Endothelial cell of umbilical vein (primary cell): Measurements from ENCODE around the gene MAP4K3. TPM values are rescaled to one million over a fixed set of nuclear protein-coding genes. Genes with fewer than 3 reads are reported as not detected.

Experiments used
- BruUV-seq: library from RNA; stranded (reverse); fragments of 400-500 nt; replicated peaks from 2 replicates; lab custom pipeline; 2021; lab: Mats Ljungman, UMichigan
- CTCF ChIA-PET: fragments of 300-600, 350-600 bp; sonication (Branson Sonifier 250); formaldehyde crosslinking; loops from one replicate; lab custom pipeline; 2021; ENCODE audit warnings: antibody characterized with exemption, inconsistent platforms; lab: Charles Lee
- POLR2A ChIA-PET: fragments of 300-600, 350-600 bp; sonication (Branson Sonifier 250); formaldehyde crosslinking; loops from one replicate; lab custom pipeline; 2021; ENCODE audit warnings: antibody characterized with exemption, inconsistent platforms; lab: Charles Lee
- DNase-seq: peaks from one replicate; pipeline ENCODE4 v3.0.0-alpha.2; 2011; ENCODE audit warnings: low read depth, low spot score
- FAIRE-seq: peaks from 2 replicates; lab custom pipeline; 2011; peaks lifted over from hg19 to GRCh38; lab: Jason Lieb, UNC
- H2AFZ ChIP-seq: 2 replicates; pipeline ENCODE4 v1.6.0; 2012; ENCODE audit warnings: low read depth, low read length, control low read depth, inconsistent platforms
- H3K27ac ChIP-seq: 2 replicates; pipeline ENCODE4 v1.5.1; 2011; ENCODE audit warnings: low read depth, mild to moderate bottlenecking, control low read depth, low read length, moderate library complexity; ENCODE audit not compliant: insufficient read depth
- H3K27me3 ChIP-seq, 2 experiments: 2 replicates each; pipeline versions ENCODE4 v1.6.0 to v1.6.1; 2011; ENCODE audit warnings: low read length in 2 of 2, mixed read lengths in 1 of 2; ENCODE audit not compliant: control insufficient read depth in 2 of 2, insufficient read depth in 2 of 2
- H3K36me3 ChIP-seq, 2 experiments: 2 replicates in 1 of 2; 3 replicates in 1 of 2; pipeline ENCODE4 v1.5.1; 2011; ENCODE audit warnings: low read length in 2 of 2, mild to moderate bottlenecking in 1 of 2, moderate library complexity in 1 of 2; ENCODE audit not compliant: control insufficient read depth in 2 of 2, insufficient read depth in 2 of 2; ENCODE audit errors: extremely low read depth in 1 of 2
- H3K4me1 ChIP-seq: 3 replicates; pipeline ENCODE4 v1.5.1; 2011; ENCODE audit warnings: mild to moderate bottlenecking, low read length; ENCODE audit not compliant: control insufficient read depth, insufficient read depth; ENCODE audit errors: extremely low read depth
- H3K4me2 ChIP-seq: 2 replicates; pipeline ENCODE4 v1.6.1; 2011; ENCODE audit warnings: low read length, control low read depth, mixed read lengths; ENCODE audit not compliant: insufficient read depth
- H3K4me3 ChIP-seq, 3 experiments: fragments of 200-600 bp in 1 of 3; sonication (generic), shearing (Covaris generic) in 1 of 3; replicated peaks in 1 of 3; 2 replicates each; pipeline ENCODE4 v1.5.1; 2011 to 2016; ENCODE audit warnings: control low read depth in 3 of 3, low read length in 3 of 3, mild to moderate bottlenecking in 2 of 3, inconsistent platforms in 1 of 3, low read depth in 1 of 3, moderate library complexity in 1 of 3; ENCODE audit not compliant: insufficient read depth in 1 of 3
- H3K79me2 ChIP-seq: 2 replicates; pipeline ENCODE4 v1.6.0; 2012; ENCODE audit warnings: low read length, inconsistent platforms; ENCODE audit not compliant: control insufficient read depth, insufficient read depth
- H3K9ac ChIP-seq: replicated peaks from 2 replicates; pipeline ENCODE3; 2011; ENCODE audit warnings: low read length, control low read depth; ENCODE audit not compliant: insufficient read depth; ENCODE audit errors: extremely low read depth
- H3K9me1 ChIP-seq: replicated peaks from 3 replicates; pipeline ENCODE4 v1.6.0; 2011; ENCODE audit warnings: mild to moderate bottlenecking, low read length; ENCODE audit not compliant: control insufficient read depth, insufficient read depth; ENCODE audit errors: extremely low read depth
- H3K9me3 ChIP-seq: replicated peaks from 2 replicates; pipeline ENCODE4 v1.5.1; 2012; ENCODE audit warnings: low read length, inconsistent platforms; ENCODE audit not compliant: control insufficient read depth, insufficient read depth
- H4K20me1 ChIP-seq: replicated peaks from 2 replicates; pipeline ENCODE3; 2011; ENCODE audit warnings: mild to moderate bottlenecking, low read length; ENCODE audit not compliant: control insufficient read depth, insufficient read depth; ENCODE audit errors: extremely low read depth
- EZH2 ChIP-seq: IDR thresholded peaks from 2 replicates; pipeline ENCODE4 v1.6.1; 2012; ENCODE audit warnings: borderline replicate concordance, low read depth, mild to moderate bottlenecking, moderate library complexity, low read length, inconsistent platforms; ENCODE audit not compliant: severe bottlenecking
- FOS ChIP-seq: IDR thresholded peaks from 2 replicates; pipeline ENCODE4 v1.6.1; 2011; ENCODE audit warnings: mild to moderate bottlenecking, low read length, moderate library complexity, borderline replicate concordance; ENCODE audit not compliant: insufficient read depth
- GATA2 ChIP-seq: IDR thresholded peaks from 2 replicates; pipeline ENCODE4 v1.7.0; 2011; ENCODE audit warnings: low read depth, mild to moderate bottlenecking, moderate library complexity, mixed read lengths, low read length; ENCODE audit not compliant: insufficient read length, insufficient read depth
- JUN ChIP-seq: IDR thresholded peaks from 2 replicates; pipeline ENCODE4 v1.6.1; 2011; ENCODE audit warnings: borderline replicate concordance, low read depth; ENCODE audit not compliant: insufficient read length, insufficient read depth
- MAX ChIP-seq: IDR thresholded peaks from 2 replicates; pipeline ENCODE4 v1.6.1; 2011; ENCODE audit not compliant: insufficient read depth, insufficient read length
- MYC ChIP-seq: IDR thresholded peaks from one replicate; pipeline ENCODE4 v1.6.1; 2011; ENCODE audit warnings: mild to moderate bottlenecking, low read depth, low read length
- POLR2A ChIP-seq: IDR thresholded peaks from 2 replicates; pipeline ENCODE4 v1.6.1; 2012; ENCODE audit warnings: low read depth, mild to moderate bottlenecking, control low read depth, low read length
- POLR2AphosphoS5 ChIP-seq: IDR thresholded peaks from 2 replicates; pipeline ENCODE4 v1.6.1; 2012; ENCODE audit warnings: low read depth, mild to moderate bottlenecking, control low read depth, low read length, moderate library complexity; ENCODE audit not compliant: insufficient read depth
- dilution Hi-C: fragments of 300-500 bp; cut with MboI; formaldehyde crosslinking; loops from one replicate; pipeline ENCODE4 v1.15.0; 2019; ENCODE audit warnings: low sequenced_read_pairs; ENCODE audit not compliant: extremely low pct_ligation_motif_present
- intact Hi-C: fragments of 100-400 bp; cut with micrococcal nuclease; formaldehyde crosslinking; loops from one replicate; pipeline ENCODE4 v1.10.0; 2022
- polyA plus RNA-seq, 4 experiments: library from polyadenylated mRNA; depleted of rRNA in 3 of 4; stranded (reverse) in 3 of 4; unstranded in 1 of 4; fragments of >200 nt; gene quantifications; 2 replicates each; pipeline versions ENCODE4 v1.2.1 to v1.2.3, GENCODE V29; 2011 to 2012; ENCODE audit warnings: missing spikeins in 1 of 4
- total RNA-seq: library from RNA; stranded (reverse); gene quantifications from 2 replicates; pipeline ENCODE4 v1.2.3, GENCODE V29; 2021
- TF ChIP-seq, protein P1 (sequence below), 2 donors: IDR thresholded peaks; 1 replicate in 1 of 2; 2 replicates in 1 of 2; pipeline ENCODE4 v1.5.1; 2011; ENCODE audit warnings: low read length in 2 of 2, mild to moderate bottlenecking in 2 of 2, moderate library complexity in 2 of 2, control low read depth in 1 of 2, inconsistent platforms in 1 of 2, low read depth in 1 of 2; ENCODE audit not compliant: insufficient read depth in 1 of 2; ENCODE audit errors: extremely low read depth in 1 of 2

Gene MAP4K3
- total and polyA plus RNA-seq, 2 donors (not counting 3 experiments of a cell fraction or from before 2014, with no cell fraction given), result 8.0 to 45.9 TPM

GRCh38 chr2:39411181-39411944 lies 25.7 kb downstream of the MAP4K3 start:
- peaks cover 2% of the 10 kb centered on the region for H4K20me1 ChIP-seq
- BruUV-seq, result TSS peak; percentile 80
- FAIRE-seq (peak; percentile 97), DNase-seq (peak; percentile 71)
- peaks cover 36% of the 10 kb centered on the region for H3K4me1 ChIP-seq
- H3K79me2 ChIP-seq, result peaks cover 68% of the 10 kb centered on the region
- intact Hi-C loops (loop anchor here (1.0 kb wide), 1 partner anchor 26 kb away; the partner anchor contains the start of gene MAP4K3), dilution Hi-C loops (no loop called here)
- H2AFZ ChIP-seq, result peak overlapping the region; percentile 13
- H3K9ac ChIP-seq, result peak overlapping the region; percentile 53
- ChIA-PET CTCF (interaction anchor here (0.7 to 3.8 kb wide), 12 partner anchors 9 to 349 kb away, joined by 3 to 19 read pairs (median 4); no protein-coding TSS in a partner anchor), POLR2A (no interaction called here)
- peak overlapping the region; percentile 43 for H3K27ac ChIP-seq
- H3K4me2 ChIP-seq, result peak overlapping the region; percentile 65
- no peaks in the 10 kb centered on the region for H3K36me3 ChIP-seq
- no peaks in the 10 kb centered on the region for H3K9me3 ChIP-seq
- H3K4me3 ChIP-seq, result peak overlapping the region in 1 of 3 experiments; percentile 34
- no peaks in the 10 kb centered on the region for H3K27me3 ChIP-seq
- H3K9me1 ChIP-seq, result no peaks in the 10 kb centered on the region
- peak; percentile 21 for TF ChIP-seq POLR2AphosphoS5
- no peak for TF ChIP-seq EZH2
- TF ChIP-seq FOS, result peak; percentile 81
- TF ChIP-seq JUN, result peak; percentile 61

DNA sequence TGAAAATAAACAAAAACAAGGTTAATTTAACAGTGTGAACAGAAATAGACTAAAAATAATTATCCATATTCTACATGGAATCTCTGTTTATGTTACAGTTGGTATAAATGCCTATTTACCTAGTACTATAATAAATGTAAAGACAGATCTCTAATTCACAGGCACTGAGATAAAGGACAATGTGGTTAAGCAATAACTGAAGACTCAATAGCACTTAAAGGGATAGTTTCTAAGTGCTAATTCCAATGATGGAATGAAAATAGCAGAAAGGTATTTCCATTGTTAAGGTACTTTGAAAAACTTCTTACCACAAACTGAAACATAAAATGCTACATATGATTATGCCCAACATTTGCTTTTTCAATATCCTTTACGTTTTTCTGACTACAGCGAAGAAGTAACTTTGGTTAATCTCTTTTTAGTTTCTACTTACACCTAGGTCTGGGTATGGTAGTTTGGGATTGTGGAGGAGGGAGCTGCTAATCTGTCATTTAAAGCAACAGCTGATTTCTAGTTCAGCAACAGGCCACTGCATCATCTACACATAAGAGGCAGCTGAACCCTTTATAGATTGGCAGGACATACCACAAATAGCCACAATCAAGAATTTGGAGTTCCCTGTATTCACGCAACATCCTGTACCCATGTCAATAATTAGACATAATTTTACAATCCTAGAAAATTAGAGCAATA lies 27.2 kb downstream of the MAP4K3 start:
- no TSS peak for BruUV-seq
- no peak for DNase-seq
- Histone ChIP-seq H3K27me3 (no peaks in the 10 kb centered on the region), H3K4me1 (peaks cover 36% of the 10 kb centered on the region), H3K4me3 (no peak overlapping the region), H3K79me2 (peaks cover 71% of the 10 kb centered on the region), H3K4me2 (no peak overlapping the region), H3K9me1 (no peaks in the 10 kb centered on the region), H3K9me3 (no peaks in the 10 kb centered on the region), H2AFZ (no peak overlapping the region), H3K27ac (no peak overlapping the region), H3K9ac (no peak overlapping the region), H4K20me1 (no peaks in the 10 kb centered on the region), H3K36me3 (no peaks in the 10 kb centered on the region)
- dilution Hi-C loops (no loop called here), intact Hi-C loops (no loop called here)
- FAIRE-seq, result peak; percentile 44
- TF ChIP-seq, protein P1, sequence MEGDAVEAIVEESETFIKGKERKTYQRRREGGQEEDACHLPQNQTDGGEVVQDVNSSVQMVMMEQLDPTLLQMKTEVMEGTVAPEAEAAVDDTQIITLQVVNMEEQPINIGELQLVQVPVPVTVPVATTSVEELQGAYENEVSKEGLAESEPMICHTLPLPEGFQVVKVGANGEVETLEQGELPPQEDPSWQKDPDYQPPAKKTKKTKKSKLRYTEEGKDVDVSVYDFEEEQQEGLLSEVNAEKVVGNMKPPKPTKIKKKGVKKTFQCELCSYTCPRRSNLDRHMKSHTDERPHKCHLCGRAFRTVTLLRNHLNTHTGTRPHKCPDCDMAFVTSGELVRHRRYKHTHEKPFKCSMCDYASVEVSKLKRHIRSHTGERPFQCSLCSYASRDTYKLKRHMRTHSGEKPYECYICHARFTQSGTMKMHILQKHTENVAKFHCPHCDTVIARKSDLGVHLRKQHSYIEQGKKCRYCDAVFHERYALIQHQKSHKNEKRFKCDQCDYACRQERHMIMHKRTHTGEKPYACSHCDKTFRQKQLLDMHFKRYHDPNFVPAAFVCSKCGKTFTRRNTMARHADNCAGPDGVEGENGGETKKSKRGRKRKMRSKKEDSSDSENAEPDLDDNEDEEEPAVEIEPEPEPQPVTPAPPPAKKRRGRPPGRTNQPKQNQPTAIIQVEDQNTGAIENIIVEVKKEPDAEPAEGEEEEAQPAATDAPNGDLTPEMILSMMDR (IDR thresholded peaks at IDR 0.05; ENCODE audit: extremely low read depth in 1 of 2, insufficient read depth in 1 of 2, low read depth in 1 of 2, low read length in 2 of 2), result no peak
- no peak for TF ChIP-seq MAX
- TF ChIP-seq MYC, result no peak
- no peak for TF ChIP-seq GATA2
- no peak for TF ChIP-seq POLR2A
- no peak for TF ChIP-seq POLR2AphosphoS5
- no peak for TF ChIP-seq FOS
- ChIA-PET POLR2A (no interaction called here), CTCF (interaction anchor here (0.9 to 1.5 kb wide), 2 partner anchors 9 to 320 kb away, joined by 4 to 6 read pairs; no protein-coding TSS in a partner anchor)
